NB4 (cell line): ENCODE results near the gene LCN1.

Experiments
- CTCF ChIP-seq: IDR thresholded peaks from one replicate; pipeline ENCODE4 v1.5.1; 2012; ENCODE audit warnings: low read depth, low read length
- MYC ChIP-seq: IDR thresholded peaks from 2 replicates; pipeline ENCODE4 v1.6.1; 2011; ENCODE audit warnings: low read depth, low read length
- POLR2A ChIP-seq: IDR thresholded peaks from 2 replicates; pipeline ENCODE4 v1.6.1; 2011; ENCODE audit warnings: mild to moderate bottlenecking; ENCODE audit not compliant: insufficient read length; ENCODE audit errors: extremely low read depth

DNA sequence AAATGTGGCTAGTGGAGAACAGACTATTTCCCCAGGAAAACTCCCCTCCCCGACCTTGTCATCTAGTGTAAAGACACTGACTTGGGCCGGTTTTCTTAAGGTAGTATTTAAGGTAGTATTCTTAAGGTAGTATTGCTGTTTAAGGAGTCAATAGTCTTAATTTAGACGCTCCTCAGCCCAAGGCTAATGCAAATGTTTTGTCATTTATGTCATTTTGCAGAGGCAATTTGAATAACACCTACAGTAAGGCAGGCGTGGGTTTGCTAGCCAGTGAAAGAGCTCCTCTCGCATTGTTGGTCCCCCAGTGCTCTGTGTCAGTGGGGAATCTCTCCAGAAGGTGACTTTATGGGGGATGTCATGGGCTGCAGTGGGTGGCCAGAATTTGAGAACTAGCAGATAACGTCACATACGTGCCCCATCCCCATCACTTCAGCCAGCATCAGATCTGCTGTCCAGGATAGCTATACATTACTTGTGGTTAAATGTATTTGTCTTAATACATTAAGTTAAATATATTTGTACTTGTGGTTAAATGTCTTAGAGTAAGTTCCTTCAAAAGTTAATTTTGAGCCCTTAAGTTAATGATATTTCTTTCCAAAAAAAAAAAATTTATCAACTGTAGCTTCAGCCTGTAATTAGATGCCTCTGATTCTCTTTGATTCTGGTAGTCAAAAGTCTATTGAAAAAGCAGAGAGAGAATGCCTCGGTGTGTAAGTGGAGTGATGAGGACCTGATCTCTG is 39.1 kb upstream of the LCN1 start:
- TF ChIP-seq POLR2A (no peak), CTCF (no peak), MYC (no peak)
